HG02763 (cell line): Measurements from ENCODE around the gene DHFR.
"Not testable (repeated sequence)": the region's sequence is repeated elsewhere in the genome, so short reads cannot be mapped to it uniquely, and the experiment has no call there.

Source experiments
- ATAC-seq: cut with Tn5 transposase; IDR thresholded peaks from one replicate; pipeline ENCODE4 v1.9.1; 2021; ENCODE audit warnings: mild to moderate bottlenecking, moderate library complexity; ENCODE audit not compliant: unreplicated experiment

The DHFR gene

DNA sequence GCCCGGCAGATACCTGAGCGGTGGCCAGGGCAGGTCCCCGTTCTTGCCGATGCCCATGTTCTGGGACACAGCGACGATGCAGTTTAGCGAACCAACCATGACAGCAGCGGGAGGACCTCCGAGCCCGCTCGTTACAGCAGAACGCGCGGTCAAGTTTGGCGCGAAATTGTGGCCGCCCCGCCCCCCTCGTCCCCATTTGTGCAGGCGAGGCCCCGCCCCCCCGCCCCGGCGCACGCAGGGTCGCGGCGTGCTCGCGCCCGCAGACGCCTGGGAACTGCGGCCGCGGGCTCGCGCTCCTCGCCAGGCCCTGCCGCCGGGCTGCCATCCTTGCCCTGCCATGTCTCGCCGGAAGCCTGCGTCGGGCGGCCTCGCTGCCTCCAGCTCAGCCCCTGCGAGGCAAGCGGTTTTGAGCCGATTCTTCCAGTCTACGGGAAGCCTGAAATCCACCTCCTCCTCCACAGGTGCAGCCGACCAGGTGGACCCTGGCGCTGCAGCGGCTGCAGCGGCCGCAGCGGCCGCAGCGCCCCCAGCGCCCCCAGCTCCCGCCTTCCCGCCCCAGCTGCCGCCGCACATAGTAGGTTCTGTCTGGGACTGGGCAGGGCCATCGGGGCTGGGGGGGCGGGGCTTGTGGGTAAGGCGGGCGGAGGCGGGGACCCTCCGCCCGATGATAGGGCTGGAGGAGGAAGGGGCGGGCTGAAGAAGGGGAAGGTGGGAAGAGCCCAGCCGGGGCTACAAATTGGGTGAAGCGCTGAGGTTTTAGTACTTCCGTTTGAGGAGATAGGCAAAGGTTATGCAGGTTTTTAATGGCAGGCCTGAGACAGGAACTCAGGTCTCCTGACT lies at the start of gene DHFR, which contains the start of gene MSH3:
Gene DHFR (minus strand): TSS at position 593 of the 840 bp plus-strand sequence. CDS start 494 bp downstream, at position 99.
Gene MSH3 (plus strand): TSS at position 262 of the 840 bp plus-strand sequence. CDS start 76 bp downstream, at position 338.
- ATAC-seq, result peak; percentile 45

GRCh38 chr5:80704221-80704620 lies 49.4 kb upstream of the DHFR start:
- no peak for ATAC-seq

- ATAC-seq, result no peak
Observed at GRCh38 chr5:80703747-80704146, 49.0 kb upstream of the DHFR start.

DNA sequence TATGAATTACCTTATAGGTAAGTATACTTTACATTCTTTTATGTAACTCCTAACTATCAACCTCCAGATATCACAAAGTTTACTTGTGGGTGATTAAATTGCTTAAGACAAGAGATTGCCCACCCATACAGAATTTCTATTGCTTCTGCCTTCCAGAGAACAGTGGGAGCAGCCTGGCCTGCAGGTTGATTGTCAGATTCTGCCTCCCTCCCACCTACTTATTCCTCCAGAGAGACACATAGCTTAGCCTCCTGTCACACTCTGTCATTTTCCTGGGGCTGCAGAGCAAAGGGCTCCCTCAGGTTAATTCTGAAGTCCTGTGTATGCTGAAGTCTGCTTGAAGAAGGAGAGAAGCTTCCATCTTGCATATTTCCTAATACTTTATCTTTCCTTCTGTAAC lies 48.5 kb upstream of the DHFR start:
- no peak for ATAC-seq

DNA sequence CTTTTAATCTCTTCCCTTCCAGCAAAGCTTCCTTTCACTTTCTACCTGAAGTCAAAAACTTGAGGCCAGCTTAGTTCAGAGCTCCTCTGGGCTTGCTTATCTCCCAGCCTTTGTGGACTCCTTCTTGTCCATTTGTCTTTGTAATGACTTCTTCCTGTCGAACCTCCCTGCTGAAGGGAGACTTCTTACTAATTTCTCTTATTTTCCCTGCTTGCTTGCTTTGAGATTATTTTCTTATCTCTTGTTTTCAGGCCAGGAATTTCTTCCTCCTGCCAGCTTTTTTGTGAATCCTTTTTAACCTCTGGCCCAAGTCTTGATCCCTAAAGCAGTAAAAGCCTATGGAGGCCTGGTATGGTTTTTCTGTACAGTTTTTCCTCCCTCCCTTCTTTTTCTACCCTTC lies 46.8 kb upstream of the DHFR start:
- no peak for ATAC-seq

DNA sequence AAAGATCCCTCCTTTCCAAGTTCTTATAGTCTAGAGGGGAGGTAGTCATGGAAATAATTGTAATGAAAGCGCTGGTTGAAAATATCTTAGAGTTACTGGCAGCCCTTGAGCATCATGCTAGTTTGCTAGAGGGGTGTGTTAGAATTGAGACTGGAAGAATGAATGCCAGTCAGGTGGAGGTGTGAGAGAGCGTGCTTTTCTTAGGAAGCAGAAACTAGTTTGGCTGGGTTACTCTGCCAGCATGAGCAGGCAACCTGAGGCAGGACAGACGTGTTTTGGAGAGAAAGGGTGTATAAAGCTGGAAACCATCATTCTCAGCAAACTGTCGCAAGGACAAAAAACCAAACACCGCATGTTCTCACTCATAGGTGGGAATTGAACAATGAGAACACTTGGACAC lies 43.6 kb upstream of the DHFR start:
- no peak for ATAC-seq

- ATAC-seq, result no peak
Observed at GRCh38 chr5:80697100-80697499, 42.3 kb upstream of the DHFR start.

- ATAC-seq, result no peak
Observed at GRCh38 chr5:80696450-80696849, 41.7 kb upstream of the DHFR start.

- no peak for ATAC-seq
Observed at GRCh38 chr5:80695666-80696065, 40.9 kb upstream of the DHFR start.

GRCh38 chr5:80689627-80690026 lies 34.8 kb upstream of the DHFR start:
- ATAC-seq, result no peak

DNA sequence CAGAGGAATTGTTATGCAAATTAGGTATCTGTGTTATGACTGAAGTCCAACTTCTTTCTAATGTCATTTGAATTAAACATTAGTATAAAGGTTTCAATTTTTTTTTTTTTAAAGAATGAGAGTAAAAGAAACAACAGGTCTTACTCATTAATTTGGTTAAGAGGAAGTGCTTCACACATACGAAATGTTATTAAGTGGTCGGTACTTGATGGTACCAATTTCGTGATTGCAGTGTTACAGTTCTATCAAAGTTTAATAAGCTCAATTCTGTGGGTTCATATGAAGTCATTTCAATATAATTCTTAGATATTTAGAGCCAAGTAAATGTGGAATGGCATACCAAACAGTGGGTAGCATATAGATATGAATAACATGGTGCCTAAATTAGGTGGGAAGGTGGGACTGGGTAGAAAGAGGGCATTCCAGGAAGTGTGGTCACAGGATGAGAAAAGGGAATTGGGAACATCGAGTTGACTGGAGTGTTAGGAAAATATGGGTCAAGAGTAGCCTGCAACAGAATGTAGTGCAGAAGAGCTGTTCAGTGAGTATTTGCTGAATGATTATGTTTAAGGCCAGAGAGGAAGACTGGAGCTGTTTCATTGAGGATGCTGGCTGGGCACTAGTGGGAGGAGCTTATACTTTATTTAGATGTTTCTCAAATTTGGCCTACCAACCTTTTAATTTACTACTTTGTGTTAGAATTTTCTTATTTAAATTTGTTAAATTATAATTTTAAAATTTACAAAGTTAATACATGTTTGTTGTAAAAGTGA lies 34.1 kb upstream of the DHFR start:
- no peak for ATAC-seq

GRCh38 chr5:80686757-80687156 lies 32.0 kb upstream of the DHFR start:
- ATAC-seq, result no peak

GRCh38 chr5:80676706-80677105 lies 21.9 kb upstream of the DHFR start:
- ATAC-seq, result no peak

DNA sequence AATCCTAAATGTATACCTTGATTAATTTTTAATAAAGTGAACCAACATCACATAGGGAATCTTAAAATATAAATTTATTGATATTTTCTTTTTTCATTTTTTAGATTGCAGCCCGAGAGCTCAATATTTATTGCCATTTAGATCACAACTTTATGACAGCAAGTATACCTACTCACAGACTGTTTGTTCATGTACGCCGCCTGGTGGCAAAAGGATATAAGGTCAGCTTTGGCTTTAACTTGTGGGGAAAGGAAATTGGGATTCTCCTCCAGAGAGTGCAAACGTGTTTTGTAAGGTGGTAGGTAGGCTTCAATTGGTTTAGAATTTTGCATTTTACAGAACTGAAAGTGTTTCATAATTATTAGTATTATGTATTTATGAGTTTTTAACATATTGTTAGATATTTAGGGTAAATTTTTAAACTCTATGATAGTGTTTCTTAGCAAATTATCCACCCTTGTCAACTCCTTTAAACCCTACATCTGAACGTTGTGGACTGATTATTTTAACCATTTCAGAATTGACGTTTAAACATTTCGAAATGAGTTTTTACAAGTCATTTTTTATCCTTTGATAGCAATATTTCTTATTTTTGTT lies 17.5 kb upstream of the DHFR start:
- ATAC-seq, result no peak

DNA sequence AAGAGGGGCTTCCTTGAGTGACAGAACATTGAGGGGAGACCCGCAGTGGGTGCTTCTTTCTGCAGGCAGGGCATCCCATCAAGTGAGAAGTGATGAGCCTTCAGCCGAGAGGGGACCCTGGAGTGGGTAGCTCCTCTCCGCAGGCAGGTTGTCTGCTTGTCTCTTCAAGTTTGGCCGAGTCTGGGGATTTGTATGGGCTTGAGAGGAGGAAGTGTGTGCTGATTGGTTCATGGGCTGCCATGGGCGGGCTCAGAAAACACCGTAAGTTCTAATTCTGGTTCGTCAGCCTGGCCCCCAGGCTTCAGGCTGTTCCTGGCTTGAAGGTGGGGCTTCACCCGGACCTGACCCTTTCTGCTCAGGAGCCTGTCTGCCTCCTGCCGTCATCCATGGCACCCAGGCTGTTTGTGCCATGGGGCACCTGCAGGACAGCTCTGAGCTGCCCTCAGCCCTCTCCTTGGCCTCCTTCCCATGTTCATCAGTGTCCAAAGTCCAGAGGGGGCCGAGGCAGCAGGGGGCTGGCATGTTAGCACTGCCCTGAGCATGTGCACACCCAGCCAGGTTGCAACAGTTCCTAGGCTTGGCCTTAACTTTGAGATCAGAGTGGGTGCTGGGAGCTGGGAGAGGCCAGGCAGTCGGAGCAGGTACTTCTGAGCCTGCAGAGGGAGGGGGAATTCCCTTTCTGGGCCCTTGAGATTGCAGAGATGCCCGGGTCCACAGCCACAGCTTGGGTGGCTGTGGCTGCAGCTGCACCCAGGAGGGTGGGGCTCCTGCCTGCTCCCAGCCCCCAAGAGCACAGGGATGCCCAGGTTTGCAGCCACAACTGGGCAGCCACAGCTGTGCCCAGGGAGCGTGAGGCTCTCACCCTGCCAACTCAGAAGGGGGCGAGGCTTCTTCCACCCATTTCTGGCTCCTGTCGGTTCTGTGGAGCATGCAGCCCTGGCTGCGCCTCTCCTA lies 13.5 kb upstream of the DHFR start:
- peak; percentile 61 for ATAC-seq

DNA sequence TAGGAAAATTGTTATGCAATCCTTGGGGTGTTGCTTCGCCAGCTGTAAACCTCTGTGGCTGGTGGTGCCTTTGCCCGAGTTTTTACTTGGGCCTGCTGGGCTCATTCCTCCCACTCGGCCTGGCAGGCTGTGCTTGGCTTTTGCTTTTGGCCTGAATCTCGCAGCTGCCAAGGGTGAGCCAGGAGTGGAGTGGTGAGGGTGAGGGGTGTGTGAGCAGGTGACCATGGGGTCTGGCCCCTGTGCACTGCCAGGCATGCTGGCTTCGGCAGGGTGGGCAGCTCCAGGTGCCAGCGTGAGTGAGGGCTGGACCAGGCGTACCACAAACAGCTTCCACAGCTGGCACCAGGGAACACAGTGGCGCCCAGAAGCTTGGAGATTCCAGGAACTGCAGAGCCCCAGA lies 12.6 kb upstream of the DHFR start:
- no peak for ATAC-seq

- no peak for ATAC-seq
Observed at GRCh38 chr5:80665057-80665456, 10.3 kb upstream of the DHFR start.

GRCh38 chr5:80662108-80662507 lies 7.3 kb upstream of the DHFR start:
- no peak for ATAC-seq

DNA sequence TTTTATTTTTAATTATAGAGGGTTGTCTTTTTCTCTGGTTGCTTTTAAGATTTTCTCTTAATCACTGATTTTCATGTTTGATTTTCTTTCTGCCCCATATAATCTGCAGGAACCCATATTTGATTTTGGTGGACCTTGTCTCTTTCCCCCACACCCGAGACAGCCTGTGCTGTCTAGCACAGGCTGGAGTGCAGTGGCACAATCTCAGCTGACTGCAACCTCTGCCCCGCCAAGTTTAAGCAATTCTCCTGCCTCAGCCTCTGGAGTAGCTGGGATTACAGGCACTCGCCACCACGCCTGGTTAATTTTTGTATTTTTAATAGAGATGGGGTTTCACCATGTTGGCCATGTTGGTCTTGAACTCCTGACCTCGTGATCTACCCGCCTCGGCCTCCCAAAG lies 5.9 kb upstream of the DHFR start:
- ATAC-seq, result not testable (repeated sequence)

GRCh38 chr5:80659106-80659505 lies 4.3 kb upstream of the DHFR start:
- no peak for ATAC-seq
